Skeletal muscle tissue (tissue), 4 donors: ENCODE results near the gene HK1. TPM values are rescaled to one million over a fixed set of nuclear protein-coding genes. Genes with fewer than 3 reads are reported as not detected.
"Not testable (repeated sequence)": the region's sequence is repeated elsewhere in the genome, so short reads cannot be mapped to it uniquely, and the experiment has no call there.

ENCODE experiments used
- H3K27ac ChIP-seq: one replicate; pipeline ENCODE4 v1.7.0; 2013; ENCODE audit warnings: mild to moderate bottlenecking, low read depth, low read length, inconsistent platforms
- H3K27me3 ChIP-seq, 3 donors: one replicate each; pipeline ENCODE4 v1.7.0; 2013; ENCODE audit warnings: low read length in 3 of 3; ENCODE audit not compliant: control insufficient read depth in 3 of 3, insufficient read depth in 3 of 3
- H3K36me3 ChIP-seq, 3 donors: one replicate each; pipeline ENCODE4 v1.7.0; 2013; ENCODE audit warnings: low read length in 3 of 3; ENCODE audit not compliant: control insufficient read depth in 3 of 3, insufficient read depth in 3 of 3
- H3K4me1 ChIP-seq, 3 donors: one replicate each; pipeline ENCODE4 v1.7.0; 2013; ENCODE audit warnings: low read length in 3 of 3, mild to moderate bottlenecking in 3 of 3; ENCODE audit not compliant: control insufficient read depth in 3 of 3, insufficient read depth in 3 of 3
- H3K4me3 ChIP-seq, 3 donors: one replicate each; pipeline ENCODE4 v1.7.0; 2013; ENCODE audit warnings: low read length in 3 of 3
- H3K9ac ChIP-seq, 3 donors: one replicate each; pipeline ENCODE4 v1.7.0; 2013; ENCODE audit warnings: low read length in 3 of 3, mild to moderate bottlenecking in 3 of 3, moderate library complexity in 2 of 3, low read depth in 1 of 3
- H3K9me3 ChIP-seq, 3 donors: one replicate each; pipeline ENCODE4 v1.7.0; 2013; ENCODE audit warnings: low read length in 3 of 3; ENCODE audit not compliant: control insufficient read depth in 3 of 3
- total RNA-seq: library from RNA; depleted of rRNA; stranded (reverse); fragments of >200 nt; gene quantifications from one replicate; pipeline ENCODE4 v1.2.3, GENCODE V29; 2014
- donor health status: Osteomylitis.

HK1 gene
- total RNA-seq, 1 donor from 2014 or later: 32.4 TPM

- no peak overlapping the region for H3K27ac ChIP-seq
- H3K4me1 ChIP-seq: peaks cover 59 to 68% (median 64%) of the 10 kb centered on the region in 3 donors
- H3K27me3 ChIP-seq: no peaks in the 10 kb centered on the region
- H3K36me3 ChIP-seq: no peaks in the 10 kb centered on the region
- no peaks in the 10 kb centered on the region for H3K9me3 ChIP-seq
- no peak overlapping the region for H3K9ac ChIP-seq
- no peak overlapping the region for H3K4me3 ChIP-seq
Observed at GRCh38 chr10:69324583-69324982, 46.3 kb downstream of the HK1 start.

- Histone ChIP-seq H3K9ac (peak overlapping the region in 1 of 3 donors; percentile 33), H3K4me1 (peaks cover 46 to 59% (median 58%) of the 10 kb centered on the region in 3 donors)
- H3K27ac ChIP-seq, H3K36me3 ChIP-seq, H3K4me3 ChIP-seq, H3K9me3 ChIP-seq, H3K27me3 ChIP-seq: not testable (repeated sequence)
Observed at GRCh38 chr10:69325637-69326523, 47.6 kb downstream of the HK1 start.

DNA sequence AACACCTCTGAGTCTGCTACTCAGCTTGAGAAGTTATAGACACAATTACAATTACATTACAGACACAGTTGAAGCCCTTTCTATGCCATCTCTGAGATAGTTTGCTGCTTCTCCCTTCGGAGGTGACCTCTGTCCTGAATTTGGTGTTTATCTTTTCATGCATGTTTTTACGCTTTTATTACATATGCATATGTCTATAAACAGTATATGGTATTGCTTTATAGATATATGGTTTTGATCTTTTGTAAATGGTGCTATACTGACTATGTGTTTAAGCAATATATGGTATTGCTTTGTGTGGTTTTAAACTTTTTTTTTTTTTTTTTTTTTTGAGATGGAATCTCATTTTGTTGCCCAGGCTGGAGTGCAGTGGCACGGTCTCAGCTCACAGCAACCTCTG is 48.4 kb downstream of the HK1 start:
- Histone ChIP-seq H3K9me3 (no peaks in the 10 kb centered on the region), H3K9ac (peak overlapping the region in 1 of 3 donors; percentile 33), H3K4me3 (no peak overlapping the region), H3K27me3 (no peaks in the 10 kb centered on the region), H3K36me3 (no peaks in the 10 kb centered on the region), H3K27ac (no peak overlapping the region), H3K4me1 (peaks cover 38 to 51% (median 50%) of the 10 kb centered on the region in 3 donors)

- Histone ChIP-seq H3K9ac (peak overlapping the region; percentile 65 to 94 (median 81)), H3K9me3 (no peaks in the 10 kb centered on the region), H3K4me3 (peak overlapping the region; percentile 56 to 84 (median 68)), H3K36me3 (no peaks in the 10 kb centered on the region), H3K4me1 (peaks cover 41 to 52% (median 49%) of the 10 kb centered on the region in 3 donors), H3K27ac (peak overlapping the region; percentile 77), H3K27me3 (no peaks in the 10 kb centered on the region)
Observed at GRCh38 chr10:69327463-69328379, 49.4 kb downstream of the HK1 start.

DNA sequence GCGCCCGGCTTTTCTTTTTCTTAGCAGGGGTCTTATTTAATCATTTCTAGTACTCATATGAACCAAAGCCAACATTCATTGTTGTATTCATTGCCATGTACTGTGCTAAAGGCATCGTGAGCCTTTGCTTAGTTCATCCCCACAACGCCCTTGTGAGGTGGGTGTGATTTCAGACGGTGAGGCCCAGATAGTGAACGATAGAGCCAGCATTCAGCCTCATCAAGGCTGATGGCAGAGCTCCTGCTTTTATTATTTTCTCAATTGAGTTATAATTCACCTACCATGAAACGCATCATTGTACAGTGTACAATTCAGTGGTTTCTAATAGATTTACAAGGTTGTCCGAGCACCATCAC is 50.1 kb downstream of the HK1 start:
- Histone ChIP-seq H3K9ac (peak overlapping the region in 2 of 3 donors; percentile 81 to 85), H3K4me1 (peaks cover 47 to 59% (median 55%) of the 10 kb centered on the region in 3 donors)

DNA sequence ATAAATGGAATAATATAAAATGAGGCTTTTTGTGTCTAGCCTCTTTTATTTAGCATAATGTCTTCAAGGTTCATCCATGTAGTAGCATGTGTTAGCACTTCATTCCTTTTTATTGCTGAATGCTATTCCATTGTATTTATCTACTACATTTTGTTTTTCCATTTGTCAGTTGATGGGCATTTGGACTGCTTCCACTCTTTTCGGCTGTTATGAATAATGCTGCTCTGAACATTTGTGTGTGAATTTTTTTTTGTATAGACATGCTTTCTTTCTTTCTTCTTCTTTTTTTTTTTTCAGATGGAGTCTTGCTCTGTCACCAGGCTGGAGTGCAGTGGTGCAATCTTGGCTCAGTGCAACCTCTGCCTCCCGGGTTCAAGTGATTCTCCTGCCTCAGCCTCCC is 50.6 kb downstream of the HK1 start:
- H3K36me3 ChIP-seq, H3K4me3 ChIP-seq, H3K9ac ChIP-seq, H3K9me3 ChIP-seq, H3K27me3 ChIP-seq: not testable (repeated sequence)
- H3K4me1 ChIP-seq: peaks cover 46 to 59% (median 55%) of the 10 kb centered on the region in 3 donors
- peak overlapping the region; percentile 77 for H3K27ac ChIP-seq

More for the DNA sequence above, 50.1 kb downstream of the HK1 start:
- H3K27me3 ChIP-seq: no peaks in the 10 kb centered on the region
- H3K9me3 ChIP-seq: no peaks in the 10 kb centered on the region
- H3K4me3 ChIP-seq: peak overlapping the region; percentile 56 to 84 (median 68)
- H3K27ac ChIP-seq: peak overlapping the region; percentile 77
- no peaks in the 10 kb centered on the region for H3K36me3 ChIP-seq

GRCh38 chr10:69329721-69330178 is 51.5 kb downstream of the HK1 start:
- Histone ChIP-seq H3K9me3 (no peaks in the 10 kb centered on the region), H3K4me1 (peaks cover 52 to 67% (median 56%) of the 10 kb centered on the region in 3 donors), H3K9ac (no peak overlapping the region), H3K27ac (peak overlapping the region; percentile 11), H3K36me3 (no peaks in the 10 kb centered on the region), H3K4me3 (no peak overlapping the region), H3K27me3 (no peaks in the 10 kb centered on the region)

DNA sequence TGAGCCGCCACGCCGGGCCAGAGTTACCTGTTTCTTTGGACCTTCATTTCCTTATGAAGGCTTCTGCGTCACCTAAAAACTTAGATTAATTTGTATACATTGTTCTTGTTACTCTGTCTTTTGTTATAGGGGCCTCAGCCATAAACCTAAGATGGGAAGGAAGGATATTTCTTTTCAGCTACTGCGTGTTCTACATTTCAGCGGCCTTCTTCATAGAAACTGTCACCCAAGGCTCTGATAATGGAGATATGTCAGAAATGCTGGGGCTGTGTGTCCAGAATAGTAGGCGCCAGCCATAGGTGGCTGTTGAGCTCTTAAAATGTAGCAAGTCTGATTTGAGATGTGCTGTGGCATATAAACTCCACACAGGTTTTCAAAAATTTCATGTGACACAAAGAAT is 52.9 kb downstream of the HK1 start:
- no peak overlapping the region for H3K4me3 ChIP-seq
- no peak overlapping the region for H3K9ac ChIP-seq
- H3K27ac ChIP-seq: no peak overlapping the region
- H3K4me1 ChIP-seq: peaks cover 60 to 76% (median 63%) of the 10 kb centered on the region in 3 donors
- no peaks in the 10 kb centered on the region for H3K9me3 ChIP-seq
- no peaks in the 10 kb centered on the region for H3K36me3 ChIP-seq
- H3K27me3 ChIP-seq: no peaks in the 10 kb centered on the region

DNA sequence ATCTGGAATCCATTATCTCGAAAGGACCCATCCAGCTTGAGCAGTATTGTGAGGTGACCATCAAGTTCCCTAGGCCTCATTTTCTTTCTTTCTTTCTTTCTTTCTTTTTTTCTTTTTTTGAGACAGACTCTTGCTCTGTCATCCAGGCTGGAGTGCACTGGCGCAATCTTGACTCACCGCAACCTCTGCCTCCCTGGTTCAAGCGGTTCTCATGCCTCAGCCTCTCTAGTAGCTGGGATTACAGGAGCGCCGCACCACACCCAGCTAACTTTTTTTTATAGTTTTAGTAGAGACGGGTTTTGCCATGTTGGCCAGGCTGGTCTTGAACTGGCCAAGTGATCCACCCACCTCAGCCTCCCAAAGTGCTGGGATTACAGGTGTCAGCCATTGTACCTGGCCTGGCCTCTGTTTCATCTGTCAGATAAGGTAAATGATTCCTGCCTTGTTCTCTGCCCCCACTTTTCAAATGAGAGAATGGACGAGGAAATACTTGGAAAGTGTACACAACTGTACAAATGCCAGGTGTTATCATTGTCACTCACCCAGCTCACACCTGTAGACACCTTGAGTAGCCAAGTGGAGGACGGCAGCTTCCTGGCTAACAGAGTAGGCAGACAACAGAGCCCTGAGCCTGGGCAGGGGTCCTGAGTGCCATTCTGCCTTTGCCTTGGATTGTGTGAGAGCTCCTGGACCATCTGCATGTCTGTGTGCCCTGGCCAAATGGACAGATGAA is 54.1 kb downstream of the HK1 start:
- Histone ChIP-seq H3K4me3 (peak overlapping the region in 2 of 3 donors; percentile 31 to 45), H3K9me3 (no peaks in the 10 kb centered on the region), H3K27ac (peak overlapping the region; percentile 86), H3K27me3 (no peaks in the 10 kb centered on the region), H3K9ac (peak overlapping the region; percentile 48 to 73 (median 57)), H3K4me1 (peaks cover 59 to 75% (median 61%) of the 10 kb centered on the region in 3 donors), H3K36me3 (no peaks in the 10 kb centered on the region)
